ENCODE results near the gene INSR.

Gene INSR

DNA sequence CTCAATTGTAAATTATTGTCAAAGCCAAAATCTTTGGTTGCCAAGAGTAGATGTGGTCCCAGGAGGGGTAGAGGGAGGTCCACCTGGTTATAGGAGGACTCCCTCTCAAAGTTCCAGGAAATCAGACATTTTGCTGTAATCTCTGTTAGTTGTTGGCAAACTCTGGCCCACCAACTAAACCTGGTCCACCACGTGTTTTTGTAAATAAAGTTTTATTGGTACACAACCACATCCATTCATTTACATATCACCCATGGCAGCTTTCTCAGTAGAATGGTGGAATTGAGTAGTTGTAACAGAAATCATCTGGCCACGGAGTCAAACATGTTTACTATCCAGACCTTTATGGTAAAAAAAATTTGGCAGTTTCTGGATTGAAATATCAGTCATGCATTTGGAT lies 154.1 kb downstream of the INSR start:
- no peak for DNase-seq (ENCODE audit: low read depth)

DNA sequence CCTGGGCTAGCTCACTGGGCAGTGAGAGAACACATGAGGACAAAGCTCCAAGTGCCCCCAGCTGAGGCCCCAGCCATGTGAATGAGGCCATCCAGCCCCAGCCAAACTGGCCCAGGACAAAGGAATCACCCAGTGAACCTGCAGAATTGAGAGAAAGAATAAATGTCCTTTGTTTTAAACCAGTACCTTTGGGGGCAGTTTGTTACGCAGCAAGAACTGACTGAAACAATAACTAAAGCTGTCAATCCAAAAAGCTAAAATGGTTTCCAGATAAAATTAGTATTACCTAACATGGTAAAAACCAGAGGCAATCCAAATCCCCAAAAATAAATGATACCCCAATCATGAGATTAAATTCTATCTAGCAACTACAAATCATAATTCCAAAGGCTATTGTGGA lies 155.1 kb downstream of the INSR start:
- no peak for DNase-seq (ENCODE audit: low read depth)

DNA sequence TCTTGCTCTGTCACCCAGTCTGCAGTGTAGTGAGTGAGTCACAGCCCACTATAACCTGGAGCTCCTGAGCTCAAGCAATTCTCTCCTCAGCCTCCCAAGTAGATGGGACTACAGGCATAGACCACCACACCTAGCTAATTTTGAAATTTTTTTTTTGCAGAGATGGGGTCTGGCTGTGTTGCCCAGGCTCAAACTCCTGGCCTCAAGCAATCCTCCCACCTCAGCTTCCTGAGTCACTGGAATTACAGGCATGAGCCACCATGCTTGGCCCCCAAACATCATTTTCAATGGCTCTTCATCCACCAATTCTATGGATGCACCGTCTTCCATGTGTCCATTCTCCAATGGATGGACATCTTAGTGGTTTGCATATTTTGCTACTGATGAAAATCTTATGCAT lies 155.8 kb downstream of the INSR start:
- DNase-seq (ENCODE audit: low read depth) = no peak

DNA sequence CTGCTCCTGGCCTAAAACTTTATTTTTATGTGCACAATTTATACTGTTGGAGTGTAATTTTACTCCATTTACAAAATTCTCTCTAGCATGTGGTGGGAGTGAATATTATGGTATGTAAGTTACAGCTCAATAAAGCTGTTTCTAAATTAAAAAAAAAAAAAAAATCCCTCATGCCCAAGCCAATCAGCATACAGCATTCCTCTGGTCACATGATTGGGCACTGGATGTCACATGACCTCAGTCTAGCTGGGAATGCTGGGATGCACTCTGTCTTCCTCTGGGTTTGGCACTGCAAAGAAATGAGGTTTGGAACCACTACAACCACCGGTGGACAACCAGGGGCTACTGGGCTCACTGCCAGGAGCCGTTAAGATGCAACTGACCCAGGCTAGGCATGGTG lies 157.1 kb downstream of the INSR start:
- no peak for DNase-seq (ENCODE audit: low read depth)

DNA sequence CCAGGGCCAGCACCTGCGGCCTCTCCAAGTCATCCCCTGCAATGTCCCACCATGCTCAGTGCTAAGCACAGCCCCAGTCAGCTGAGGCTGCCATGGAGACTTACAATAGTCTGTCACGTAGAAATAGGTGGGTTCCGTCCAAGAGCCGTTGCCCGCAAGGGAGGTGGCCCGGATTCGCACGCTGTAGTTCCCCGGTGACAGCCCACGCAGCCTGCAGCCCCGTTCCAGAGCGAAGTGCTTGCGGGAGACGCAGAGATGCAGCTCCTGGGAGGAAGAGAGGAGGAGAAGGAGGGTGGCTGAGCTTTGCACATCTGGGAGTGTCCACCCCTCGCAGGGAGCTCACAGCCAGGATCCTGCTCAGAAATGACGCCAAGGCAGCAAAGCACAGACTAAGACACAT lies 162.2 kb downstream of the INSR start:
- no peak for DNase-seq (ENCODE audit: low read depth)

DNA sequence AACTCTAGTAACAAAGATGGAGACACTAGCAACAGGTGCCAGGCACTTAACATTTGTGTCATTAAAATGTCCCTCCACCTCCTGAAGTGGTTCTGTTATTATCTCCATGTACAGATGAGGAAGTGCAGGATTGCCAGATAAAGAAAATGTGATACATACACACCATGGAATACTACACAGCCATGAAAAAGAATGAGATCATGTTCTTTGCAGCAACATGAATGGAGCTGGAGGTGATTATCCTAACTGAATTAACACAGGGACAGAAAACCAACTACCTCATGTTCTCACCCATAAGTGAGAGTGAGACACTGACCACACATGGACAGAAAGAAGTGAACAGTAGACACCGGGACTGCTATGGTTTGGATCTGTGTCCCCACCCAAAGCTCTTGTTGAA lies 164.2 kb downstream of the INSR start:
- DNase-seq (ENCODE audit: low read depth) = no peak

DNA sequence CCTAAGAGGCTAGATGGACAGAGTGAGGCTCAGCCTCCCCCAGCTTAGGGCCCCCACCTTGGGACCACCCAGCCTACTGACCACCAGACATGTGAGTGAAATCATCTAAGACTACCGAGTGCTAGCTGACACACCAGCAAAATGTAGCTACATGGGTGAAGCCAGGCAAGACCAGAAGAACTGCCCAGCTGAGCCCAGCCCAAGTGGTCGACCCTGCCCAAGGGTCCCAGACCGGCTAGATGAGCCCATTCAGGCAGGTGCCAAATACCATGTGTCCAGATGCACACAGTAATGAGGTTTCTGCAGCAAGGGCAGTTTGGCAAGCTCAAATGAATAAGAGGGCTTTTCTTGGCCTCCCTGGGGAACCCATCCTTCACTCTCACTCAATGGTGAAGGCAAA lies 168.1 kb downstream of the INSR start:
- no peak for DNase-seq (ENCODE audit: low read depth)

DNA sequence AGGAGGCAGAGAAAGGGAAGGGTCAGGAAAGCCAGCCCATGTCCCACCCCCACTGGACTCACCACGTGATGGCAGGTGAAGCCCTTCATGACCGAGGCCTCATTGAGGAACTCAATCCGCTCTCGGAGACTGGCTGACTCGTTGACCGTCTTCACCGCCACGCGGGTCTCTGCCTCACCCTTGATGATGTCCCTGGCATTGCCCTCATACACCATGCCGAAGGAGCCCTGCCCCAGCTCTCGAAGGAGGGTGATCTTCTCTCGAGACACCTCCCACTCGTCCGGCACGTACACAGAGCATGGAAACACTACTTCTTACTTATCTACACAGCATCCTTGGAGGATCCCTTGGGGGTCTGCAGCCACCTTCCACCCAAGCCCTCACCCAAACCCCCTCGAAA lies 169.0 kb downstream of the INSR start:
- DNase-seq (ENCODE audit: low read depth) = no peak

DNA sequence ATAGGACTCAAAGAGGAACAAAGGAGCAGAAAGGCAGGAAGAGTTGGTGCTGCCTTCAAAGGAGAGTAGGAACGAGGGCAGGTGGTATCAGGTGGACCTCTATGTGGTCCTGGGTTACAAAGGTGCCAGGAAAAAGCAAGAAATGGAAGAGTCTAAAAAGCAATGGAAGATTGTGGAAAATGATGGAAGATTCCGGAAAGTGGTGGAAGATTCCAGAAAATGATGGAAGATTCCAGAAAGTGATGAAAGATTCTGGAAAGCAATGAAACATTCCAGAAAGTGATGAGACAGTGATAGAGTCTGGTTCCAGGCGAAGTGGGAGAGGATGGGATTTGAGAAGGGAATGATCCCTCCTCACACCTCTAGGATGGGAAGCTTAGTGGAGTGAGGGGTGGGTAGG lies 169.4 kb downstream of the INSR start:
- DNase-seq (ENCODE audit: low read depth) = no peak

DNA sequence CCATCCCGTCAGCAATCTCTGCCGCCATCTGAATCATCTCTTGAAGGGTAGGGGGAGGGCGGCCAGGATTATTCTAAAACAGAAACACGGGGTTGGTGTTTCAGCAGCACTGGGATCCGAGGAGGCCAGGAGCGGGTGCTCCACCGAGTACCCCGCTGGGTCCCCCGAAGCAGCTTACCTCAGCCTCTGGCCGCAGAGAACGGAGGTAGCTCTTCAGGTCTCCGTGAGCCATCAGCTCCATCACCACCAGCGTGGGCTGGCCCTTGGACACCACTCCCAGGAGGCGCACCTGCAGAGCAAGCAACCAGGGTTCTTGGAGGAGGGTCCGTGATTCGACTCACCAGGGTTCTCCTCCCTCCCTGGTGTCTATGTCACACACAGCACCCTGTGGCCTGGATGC lies 171.5 kb downstream of the INSR start:
- no peak for DNase-seq (ENCODE audit: low read depth)

DNA sequence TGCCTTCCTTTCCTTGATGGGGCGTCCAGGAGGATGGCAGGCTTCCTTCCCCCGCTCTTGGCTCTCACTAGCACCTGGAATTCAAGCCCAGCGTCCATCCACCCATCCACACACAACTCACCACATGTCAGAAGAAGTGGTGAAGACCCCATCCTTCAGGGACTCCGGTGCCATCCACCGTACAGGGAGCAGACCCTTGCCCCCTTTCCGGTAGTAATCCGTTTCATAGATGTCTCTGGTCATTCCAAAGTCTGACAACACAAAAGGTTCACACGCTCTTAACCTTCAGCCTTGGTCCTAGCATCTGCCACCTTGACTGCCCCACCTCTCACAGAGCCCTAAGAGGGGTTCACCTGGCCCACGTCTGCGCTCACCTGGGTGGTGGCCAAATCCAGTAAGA lies 173.7 kb downstream of the INSR start:
- no peak for DNase-seq (ENCODE audit: low read depth)

DNA sequence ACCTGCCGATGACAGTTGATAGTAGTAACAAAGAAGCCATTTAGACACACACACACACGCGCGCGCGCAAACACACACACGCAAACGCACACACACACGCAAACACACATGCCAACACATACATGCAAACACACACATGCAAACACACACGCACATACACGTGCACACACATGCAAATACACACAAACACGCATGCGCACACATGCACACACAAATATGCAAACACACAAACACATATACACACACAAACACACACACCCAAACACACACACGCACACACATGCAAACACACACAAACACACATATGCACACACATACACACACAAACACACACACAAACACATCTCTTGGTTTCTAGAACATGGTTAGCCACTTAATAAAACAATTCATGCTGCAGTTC lies 174.6 kb downstream of the INSR start:
- no peak for DNase-seq (ENCODE audit: low read depth)

DNA sequence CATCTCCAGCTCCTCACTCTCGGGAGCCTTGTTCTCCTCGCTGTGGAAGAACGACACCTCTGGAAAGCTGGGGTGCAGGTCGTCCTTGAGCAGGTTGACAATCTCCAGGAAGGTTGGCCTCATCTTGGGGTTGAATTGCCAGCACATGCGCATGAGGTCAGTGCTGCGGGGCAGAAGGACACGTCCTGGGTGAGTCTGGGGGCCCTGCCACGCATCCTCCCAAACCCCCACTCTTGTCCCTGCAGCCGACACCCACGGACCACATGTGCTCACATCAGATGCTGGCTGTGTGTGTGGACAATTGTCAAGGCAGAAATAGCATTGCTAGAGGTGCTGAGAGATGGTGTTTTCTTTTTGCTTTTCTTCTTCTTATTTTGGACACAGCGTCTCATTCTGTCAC lies 177.0 kb downstream of the INSR start:
- no peak for DNase-seq (ENCODE audit: low read depth)

DNA sequence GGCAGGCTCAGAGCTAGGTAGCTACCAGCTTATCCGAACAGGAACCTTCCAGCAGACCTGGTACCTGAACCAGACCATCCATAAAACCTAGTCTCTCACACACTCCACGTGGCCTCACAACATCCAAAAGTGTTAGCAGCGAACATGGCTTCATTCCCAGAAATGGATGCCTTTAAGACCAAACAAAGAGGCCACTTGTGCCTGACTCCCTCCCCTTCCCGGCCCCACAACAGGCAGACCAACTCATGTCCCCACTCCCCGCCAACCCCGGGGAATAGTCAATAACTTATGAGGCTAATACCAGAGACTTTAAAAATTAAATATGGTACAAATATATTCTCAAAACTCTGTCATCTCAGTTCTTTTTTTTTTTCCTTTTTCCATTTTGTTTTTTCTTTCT lies 178.5 kb downstream of the INSR start:
- no peak for DNase-seq (ENCODE audit: low read depth)

DNA sequence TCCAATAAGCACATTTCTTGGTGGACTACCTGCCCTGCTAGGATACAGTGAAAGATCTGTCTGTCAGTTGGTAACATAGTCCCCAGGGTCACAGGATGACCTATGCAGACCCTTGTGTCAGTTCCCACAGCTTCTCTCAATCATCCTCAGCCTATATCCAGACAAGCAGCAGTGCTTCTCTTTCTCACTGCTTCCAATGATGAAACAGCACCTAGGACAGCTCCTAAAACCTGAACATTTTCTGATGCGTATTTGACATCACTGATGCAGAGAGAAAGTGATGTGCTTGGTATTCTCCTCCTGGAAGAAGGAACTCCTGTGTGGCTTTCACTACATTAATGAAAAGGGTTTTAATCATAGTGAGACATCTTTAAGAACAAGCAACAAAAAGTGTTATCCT lies 181.0 kb downstream of the INSR start:
- no peak for DNase-seq (ENCODE audit: low read depth)

DNA sequence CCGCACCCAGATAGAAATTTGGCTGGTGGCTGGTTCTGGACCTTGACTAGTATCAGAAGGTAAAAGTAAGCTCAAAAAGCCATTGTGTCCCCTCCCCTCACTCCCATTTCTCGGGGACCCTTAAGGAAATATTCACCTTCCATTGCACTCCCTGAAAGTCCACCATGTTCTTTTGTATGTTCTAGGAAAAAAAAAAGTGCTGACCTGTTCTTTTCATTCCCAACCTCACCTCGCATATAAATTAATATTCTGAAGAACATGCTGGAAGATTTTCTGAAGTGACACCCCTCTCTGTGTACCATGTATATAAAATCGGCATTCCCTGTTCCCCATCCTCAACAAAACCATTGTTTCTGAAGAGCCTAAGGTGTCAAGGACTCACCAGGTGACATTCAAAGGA lies 181.5 kb downstream of the INSR start:
- no peak for DNase-seq (ENCODE audit: low read depth)

DNA sequence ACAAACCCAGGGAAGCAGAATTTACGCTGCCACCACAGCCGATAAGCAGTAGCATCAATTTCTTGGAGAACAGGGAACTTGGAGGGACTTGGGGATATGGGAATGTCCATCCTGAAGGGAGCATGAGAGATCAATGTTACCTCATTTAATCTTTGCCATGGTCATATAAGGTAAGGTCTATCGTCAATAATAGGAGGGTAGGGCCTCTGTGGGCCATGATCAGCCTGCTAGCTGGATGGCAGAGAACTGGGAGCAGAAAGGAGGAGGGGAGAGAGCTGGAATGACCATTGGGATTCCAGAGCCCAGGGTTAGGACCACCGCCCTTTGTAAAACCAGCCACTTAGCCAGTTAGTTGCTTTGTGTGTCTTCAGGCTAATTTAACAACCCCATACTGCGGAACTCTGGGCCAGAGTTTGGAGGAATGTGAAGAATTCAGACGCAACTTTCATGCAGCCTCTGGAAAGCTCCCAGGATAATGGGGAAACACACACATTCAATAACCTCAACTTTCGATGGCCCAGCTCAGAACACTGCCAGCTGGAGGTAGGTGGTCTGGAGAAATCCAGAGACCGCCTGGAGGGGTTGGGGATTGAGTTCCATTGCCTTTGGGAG lies 184.4 kb downstream of the INSR start:
- no peak for DNase-seq (ENCODE audit: low read depth)

DNA sequence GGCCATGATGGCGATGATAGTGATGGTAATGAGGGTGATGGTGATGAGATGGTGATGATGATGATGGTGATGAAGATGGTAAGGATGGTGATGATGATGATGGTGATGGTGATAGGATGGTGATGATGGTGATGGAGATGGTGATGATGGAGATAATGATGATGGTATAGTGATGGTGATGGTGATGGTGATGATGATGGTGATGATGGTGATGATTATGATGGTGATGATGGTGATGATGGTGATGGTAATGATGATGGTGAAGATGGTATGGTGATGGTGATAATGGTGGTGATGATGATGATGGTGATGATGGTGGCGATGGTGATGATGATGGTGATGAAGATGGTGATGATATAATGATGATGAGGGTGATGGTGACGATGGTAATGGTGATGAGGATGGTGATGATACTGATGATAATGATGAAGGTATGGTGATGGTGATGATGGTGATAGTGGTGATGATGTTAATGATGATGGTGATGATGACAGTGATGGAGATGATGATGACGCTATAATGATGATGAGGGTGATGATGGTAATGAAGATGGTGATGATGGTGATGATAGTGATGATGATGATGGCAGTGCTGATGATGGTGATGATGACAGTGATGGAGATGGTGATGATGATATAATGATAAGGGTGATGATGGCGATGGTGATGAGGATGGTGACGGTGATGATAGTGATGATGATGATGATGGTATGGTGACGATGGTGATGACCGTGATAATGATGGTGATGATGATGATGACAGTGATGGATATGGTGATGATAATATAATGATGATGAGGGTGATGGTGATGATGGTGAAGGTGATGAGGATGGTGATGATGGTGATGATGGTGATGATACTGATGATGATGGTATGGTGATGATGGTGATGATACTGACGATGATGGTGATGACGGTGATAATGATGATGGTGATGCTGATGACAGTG lies 187.2 kb downstream of the INSR start:
- DNase-seq (ENCODE audit: low read depth) = no peak

DNA sequence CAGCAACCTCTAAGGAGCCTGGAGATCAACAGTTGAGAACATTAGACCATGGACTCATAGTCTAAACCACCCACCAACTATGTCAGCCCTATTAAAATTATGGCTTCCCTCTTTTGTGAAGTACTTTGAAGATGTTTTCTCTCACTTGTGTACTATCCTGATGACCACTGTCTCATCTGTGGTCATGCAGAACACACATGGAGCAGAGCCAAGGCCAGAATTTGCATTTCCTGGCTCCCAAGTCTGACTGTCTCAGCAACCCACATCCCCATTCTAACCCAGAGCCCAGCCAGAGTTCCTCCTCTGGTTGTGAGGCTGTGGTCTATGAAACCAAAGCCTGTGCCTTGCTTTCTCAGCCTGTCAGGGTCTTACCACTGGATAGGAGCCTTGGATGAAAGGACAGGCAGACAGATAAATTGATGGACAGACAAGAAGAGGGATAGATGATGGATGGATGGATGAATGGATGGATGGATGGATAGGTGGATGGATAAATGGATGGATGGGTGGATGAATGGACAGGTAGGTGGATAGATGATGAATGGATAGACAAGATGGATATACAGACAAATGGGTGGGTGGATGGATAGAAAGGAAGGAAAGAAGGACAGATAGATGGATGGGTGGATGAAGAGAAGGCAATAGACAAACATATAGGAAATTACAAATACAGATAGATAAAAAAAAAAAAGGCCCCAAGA lies 189.3 kb downstream of the INSR start:
- DNase-seq (ENCODE audit: low read depth) = no peak

DNA sequence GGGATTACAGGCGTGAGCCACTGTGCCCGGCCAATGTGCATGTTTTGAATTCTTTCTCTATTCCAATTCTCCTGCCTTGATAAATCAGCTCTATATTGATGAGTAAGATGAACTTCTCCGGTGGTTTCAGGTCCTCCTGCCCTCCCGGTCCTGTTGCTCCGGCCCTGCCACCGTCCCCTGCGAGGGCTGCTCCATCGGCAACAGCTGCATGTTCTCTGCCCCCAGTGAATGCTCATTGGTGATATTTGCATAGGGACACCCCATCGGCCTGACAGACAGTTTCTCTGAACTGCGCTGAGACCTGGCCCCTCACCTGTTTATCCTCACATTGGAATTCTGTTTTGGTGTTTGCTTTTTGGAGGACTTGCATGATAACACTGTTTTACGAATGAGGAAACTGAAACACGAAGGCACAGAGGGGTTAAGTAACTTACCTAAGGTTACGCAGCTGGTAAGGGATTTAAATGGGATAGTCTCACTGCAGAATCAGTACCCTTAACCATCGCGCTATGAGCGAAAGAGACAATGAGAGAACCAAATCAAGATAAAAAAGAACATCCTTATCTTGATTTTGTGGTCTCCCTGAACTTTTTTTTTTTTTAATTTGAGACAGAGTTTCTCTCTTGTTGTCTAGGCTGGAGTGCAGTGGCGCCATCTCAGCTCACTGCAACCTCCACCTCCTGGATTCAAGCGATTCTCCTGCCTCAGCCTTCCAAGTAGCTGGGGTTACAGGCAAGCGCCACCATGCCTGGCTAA lies 192.5 kb downstream of the INSR start:
- no peak for DNase-seq (ENCODE audit: low read depth)

DNA sequence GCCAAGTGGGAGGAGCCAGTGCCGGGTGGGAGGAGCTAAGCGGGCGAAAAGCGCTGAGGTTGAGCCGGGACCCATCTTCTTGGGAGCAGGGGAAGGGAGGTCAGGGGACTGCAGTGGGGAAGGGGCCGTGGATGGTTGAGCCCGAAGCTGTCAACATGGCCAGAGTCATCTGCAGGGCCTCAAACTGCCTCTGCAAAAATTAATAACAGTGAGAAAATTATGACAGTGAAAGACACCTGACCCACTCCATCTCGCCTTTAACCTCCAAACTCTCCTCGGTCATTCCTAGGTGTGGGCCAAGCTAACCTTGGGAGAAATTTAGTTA lies 194.7 kb downstream of the INSR start:
- DNase-seq (ENCODE audit: low read depth) = no peak

All from activated T-cell treated with anti-CD3 and anti-CD28 coated beads for 24 hours (primary cell).